ENCODE measurements around the gene GAK. TPM values are rescaled to one million over a fixed set of nuclear protein-coding genes. Genes with fewer than 3 reads are reported as not detected.

Gene GAK
- total RNA-seq, 1 experiment from 2014 or later: 117 TPM

DNA sequence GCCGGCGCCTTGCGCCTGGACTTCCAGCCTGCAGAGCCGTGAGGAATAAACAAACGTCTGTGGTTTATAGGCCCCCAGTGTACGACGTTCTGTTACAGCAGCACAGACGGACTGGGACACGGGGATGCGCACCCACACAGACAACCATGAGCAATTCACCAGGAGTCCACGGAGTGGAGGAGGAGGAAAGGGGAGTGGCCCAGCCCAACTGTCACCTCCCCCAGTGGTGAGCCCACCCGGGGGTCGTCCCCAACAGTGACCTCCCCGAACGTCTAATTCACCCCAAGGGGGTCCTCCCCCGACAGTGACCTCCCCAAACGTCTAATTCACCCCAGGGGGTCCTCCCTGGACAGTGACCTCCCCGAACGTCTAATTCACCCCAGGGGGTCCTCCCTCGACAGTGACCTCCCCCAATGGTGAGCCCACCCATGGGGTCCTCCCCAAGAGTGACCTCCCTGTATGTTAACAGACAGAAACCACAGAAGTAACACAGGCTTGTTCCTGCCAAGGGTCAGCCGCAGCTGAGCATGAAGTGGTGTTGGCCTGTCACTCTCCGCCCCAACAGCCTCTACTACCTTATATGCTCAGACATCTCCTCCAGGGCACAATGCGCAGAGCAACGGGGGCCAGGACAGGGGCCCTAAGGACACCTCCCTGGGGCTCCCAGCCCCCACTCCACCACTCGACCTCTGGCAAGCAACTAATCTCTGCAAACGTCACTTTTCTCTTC, 6.2 kb downstream of the GAK start:
- Histone ChIP-seq H4K20me1 (ENCODE audit: low read length) (peaks cover 22% of the 10 kb centered on the region), H2AFZ (ENCODE audit: low read length) (no peak overlapping the region), H3K4me2 (ENCODE audit: low read length) (no peak overlapping the region), H3K9me3 (ENCODE audit: low read length) (no peaks in the 10 kb centered on the region), H3K9ac (ENCODE audit: low read length) (no peak overlapping the region), H3K27ac (ENCODE audit: low read length) (no peak overlapping the region), H3K9me2 (replicated peaks; ENCODE audit: low read length) (no peaks in the 10 kb centered on the region), H3F3A (ENCODE audit: low read length, unreplicated experiment) (no peaks in the 10 kb centered on the region), H3K4me3 (ENCODE audit: low read length) (no peak overlapping the region), H3K27me3 (ENCODE audit: low read length) (no peaks in the 10 kb centered on the region), H3K36me3 (ENCODE audit: low read depth, low read length) (no peaks in the 10 kb centered on the region), H3K4me1 (ENCODE audit: insufficient read depth, low read length) (peaks cover 16% of the 10 kb centered on the region), H3K79me2 (ENCODE audit: low read length) (peaks cover 87% of the 10 kb centered on the region)
- no peak for TF ChIP-seq EZH2 (IDR thresholded peaks at IDR 0.05; ENCODE audit: low read length, unreplicated experiment)
- no peak for TF ChIP-seq EZH2phosphoT487 (IDR thresholded peaks at IDR 0.05; ENCODE audit: borderline replicate concordance, low read length)
- TF ChIP-seq, protein P1, sequence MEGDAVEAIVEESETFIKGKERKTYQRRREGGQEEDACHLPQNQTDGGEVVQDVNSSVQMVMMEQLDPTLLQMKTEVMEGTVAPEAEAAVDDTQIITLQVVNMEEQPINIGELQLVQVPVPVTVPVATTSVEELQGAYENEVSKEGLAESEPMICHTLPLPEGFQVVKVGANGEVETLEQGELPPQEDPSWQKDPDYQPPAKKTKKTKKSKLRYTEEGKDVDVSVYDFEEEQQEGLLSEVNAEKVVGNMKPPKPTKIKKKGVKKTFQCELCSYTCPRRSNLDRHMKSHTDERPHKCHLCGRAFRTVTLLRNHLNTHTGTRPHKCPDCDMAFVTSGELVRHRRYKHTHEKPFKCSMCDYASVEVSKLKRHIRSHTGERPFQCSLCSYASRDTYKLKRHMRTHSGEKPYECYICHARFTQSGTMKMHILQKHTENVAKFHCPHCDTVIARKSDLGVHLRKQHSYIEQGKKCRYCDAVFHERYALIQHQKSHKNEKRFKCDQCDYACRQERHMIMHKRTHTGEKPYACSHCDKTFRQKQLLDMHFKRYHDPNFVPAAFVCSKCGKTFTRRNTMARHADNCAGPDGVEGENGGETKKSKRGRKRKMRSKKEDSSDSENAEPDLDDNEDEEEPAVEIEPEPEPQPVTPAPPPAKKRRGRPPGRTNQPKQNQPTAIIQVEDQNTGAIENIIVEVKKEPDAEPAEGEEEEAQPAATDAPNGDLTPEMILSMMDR (conservative IDR thresholded peaks at IDR 0.05; ENCODE audit: low read depth, low read length): no peak
- intact Hi-C loops (cut with micrococcal nuclease): no loop called here
- DNase-seq: no peak
- no TSS peak for BruUV-seq (replicated peaks)
- ChIA-PET POLR2A (ENCODE audit: unreplicated experiment) (no interaction called here), CTCF (no interaction called here)
- ATAC-seq: no peak

DNA sequence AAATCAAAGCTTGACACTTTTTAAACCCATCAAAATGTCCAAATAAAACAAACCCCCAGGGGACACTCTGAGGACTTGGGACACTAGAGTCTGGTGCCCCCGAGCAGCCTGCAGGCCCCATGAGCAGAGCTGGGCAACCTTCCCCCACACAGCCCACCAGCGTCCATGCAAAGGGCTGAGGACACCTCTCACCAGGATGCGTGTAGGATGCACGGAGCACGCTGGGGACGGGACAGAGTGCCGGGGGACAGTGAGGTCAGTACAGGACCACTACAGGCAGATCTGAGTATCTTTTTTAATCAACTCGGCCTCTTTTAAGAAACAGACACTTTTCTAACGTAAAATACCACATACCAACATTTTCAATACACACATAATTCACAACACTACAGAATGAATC, 6.9 kb downstream of the GAK start:
- ChIA-PET CTCF (no interaction called here), POLR2A (ENCODE audit: unreplicated experiment) (no interaction called here)
- TF ChIP-seq EZH2phosphoT487 (IDR thresholded peaks at IDR 0.05; ENCODE audit: borderline replicate concordance, low read length): no peak
- no peak for TF ChIP-seq EZH2 (IDR thresholded peaks at IDR 0.05; ENCODE audit: low read length, unreplicated experiment)
- TF ChIP-seq, protein P1 (conservative IDR thresholded peaks at IDR 0.05; ENCODE audit: low read depth, low read length): no peak
- Histone ChIP-seq H3K4me2 (ENCODE audit: low read length) (no peak overlapping the region), H3K4me1 (ENCODE audit: insufficient read depth, low read length) (peaks cover 9% of the 10 kb centered on the region), H2AFZ (ENCODE audit: low read length) (no peak overlapping the region), H3K9me3 (ENCODE audit: low read length) (no peaks in the 10 kb centered on the region), H3K36me3 (ENCODE audit: low read depth, low read length) (no peaks in the 10 kb centered on the region), H3K9me2 (replicated peaks; ENCODE audit: low read length) (no peaks in the 10 kb centered on the region), H3F3A (ENCODE audit: low read length, unreplicated experiment) (no peaks in the 10 kb centered on the region), H3K27me3 (ENCODE audit: low read length) (no peaks in the 10 kb centered on the region), H3K79me2 (ENCODE audit: low read length) (peaks cover 87% of the 10 kb centered on the region), H3K9ac (ENCODE audit: low read length) (no peak overlapping the region), H3K4me3 (ENCODE audit: low read length) (no peak overlapping the region), H4K20me1 (ENCODE audit: low read length) (peaks cover 15% of the 10 kb centered on the region), H3K27ac (ENCODE audit: low read length) (no peak overlapping the region)
- no peak for ATAC-seq
- no peak for DNase-seq
- no TSS peak for BruUV-seq (replicated peaks)
- intact Hi-C loops (cut with micrococcal nuclease): no loop called here
